SK-N-SH treated with all-trans-retinoic acid at 6 μM for 48 hours (cell line): ENCODE data around the gene ARMH4.

Experiments used
- ARNTL ChIP-seq: fragments of 450-650 bp; formaldehyde crosslinking; IDR thresholded peaks from 2 replicates; pipeline ENCODE4 v1.5.0; 2020; ENCODE audit warnings: low read depth, mild to moderate bottlenecking, moderate library complexity, borderline replicate concordance
- ESRRG ChIP-seq: fragments of 250-450 bp; sonication (Bioruptor Pico); IDR thresholded peaks from 2 replicates; pipeline ENCODE4 v1.6.1; 2021; ENCODE audit warnings: mild to moderate bottlenecking
- GLIS3 ChIP-seq: fragments of 250-450 bp; sonication (Bioruptor Pico); IDR thresholded peaks from 2 replicates; pipeline ENCODE4 v1.5.0; 2020; ENCODE audit warnings: mild to moderate bottlenecking, moderate library complexity
- ISL1 ChIP-seq: fragments of 250-450 bp; sonication (Bioruptor Pico); IDR thresholded peaks from 2 replicates; pipeline ENCODE4 v2.1.2; 2022; ENCODE audit warnings: mild to moderate bottlenecking, moderate library complexity
- PPARA ChIP-seq: fragments of 250-450 bp; sonication (Bioruptor Pico); IDR thresholded peaks from 2 replicates; pipeline ENCODE4 v1.5.0; 2020; ENCODE audit warnings: mild to moderate bottlenecking, borderline replicate concordance
- RARB ChIP-seq: fragments of 250-450 bp; sonication (Bioruptor Pico); IDR thresholded peaks from 2 replicates; pipeline ENCODE4 v1.8.0; 2021; ENCODE audit warnings: mild to moderate bottlenecking, moderate library complexity
- ZC3H10 ChIP-seq: fragments of 250-450 bp; sonication (Bioruptor Pico); IDR thresholded peaks from 2 replicates; pipeline ENCODE4 v1.5.1; 2021; ENCODE audit warnings: mild to moderate bottlenecking, moderate library complexity
- ZFP30 ChIP-seq: fragments of 450-650 bp; formaldehyde crosslinking; IDR thresholded peaks from 2 replicates; pipeline ENCODE4 v1.5.0; 2022; ENCODE audit warnings: mild to moderate bottlenecking, moderate library complexity
- ZNF565 ChIP-seq: fragments of 450-650 bp; formaldehyde crosslinking; conservative IDR thresholded peaks from 2 replicates; pipeline ENCODE4 v1.5.0; 2020; ENCODE audit warnings: low read depth, mild to moderate bottlenecking, moderate library complexity
- TF ChIP-seq, protein P1 (sequence below): fragments of 250-450 bp; sonication (Bioruptor Pico); IDR thresholded peaks from 2 replicates; pipeline ENCODE4 v1.5.1; 2020; ENCODE audit warnings: low read depth, mild to moderate bottlenecking, moderate library complexity
- TF ChIP-seq, protein P2 (sequence below): fragments of 250-450 bp; sonication (Bioruptor Pico); IDR thresholded peaks from 2 replicates; pipeline ENCODE4 v1.8.0; 2021; ENCODE audit warnings: low read depth, mild to moderate bottlenecking, moderate library complexity, borderline replicate concordance

DNA sequence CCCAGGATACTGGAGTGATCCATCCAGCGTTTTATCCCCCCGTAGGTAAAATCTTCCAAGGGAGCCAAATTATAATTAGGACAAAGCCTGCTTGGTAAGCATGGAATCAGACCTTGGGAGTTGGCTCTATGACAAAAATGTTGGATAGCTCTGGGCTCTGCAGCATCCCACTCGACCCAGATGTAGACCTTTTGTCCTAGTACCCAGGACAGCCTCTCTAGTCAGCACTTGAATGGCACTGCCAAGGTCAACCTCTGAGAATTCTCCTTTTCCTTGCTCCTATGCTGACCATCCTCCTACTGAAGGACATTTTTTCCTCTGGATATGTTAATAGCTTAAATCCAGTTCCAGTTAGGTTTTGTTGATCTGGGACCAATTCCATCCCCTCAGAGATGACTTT lies 181.4 kb downstream of the ARMH4 start:
- TF ChIP-seq RARB (CRISPR knock-in tag) = no peak
- no peak for TF ChIP-seq GLIS3 (CRISPR knock-in tag)
- no peak for TF ChIP-seq ESRRG
- TF ChIP-seq, protein P1, sequence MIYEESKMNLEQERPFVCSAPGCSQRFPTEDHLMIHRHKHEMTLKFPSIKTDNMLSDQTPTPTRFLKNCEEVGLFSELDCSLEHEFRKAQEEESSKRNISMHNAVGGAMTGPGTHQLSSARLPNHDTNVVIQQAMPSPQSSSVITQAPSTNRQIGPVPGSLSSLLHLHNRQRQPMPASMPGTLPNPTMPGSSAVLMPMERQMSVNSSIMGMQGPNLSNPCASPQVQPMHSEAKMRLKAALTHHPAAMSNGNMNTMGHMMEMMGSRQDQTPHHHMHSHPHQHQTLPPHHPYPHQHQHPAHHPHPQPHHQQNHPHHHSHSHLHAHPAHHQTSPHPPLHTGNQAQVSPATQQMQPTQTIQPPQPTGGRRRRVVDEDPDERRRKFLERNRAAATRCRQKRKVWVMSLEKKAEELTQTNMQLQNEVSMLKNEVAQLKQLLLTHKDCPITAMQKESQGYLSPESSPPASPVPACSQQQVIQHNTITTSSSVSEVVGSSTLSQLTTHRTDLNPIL = no peak
- TF ChIP-seq PPARA (CRISPR knock-in tag) = no peak
- no peak for TF ChIP-seq ISL1 (CRISPR knock-in tag)
- no peak for TF ChIP-seq ZC3H10 (CRISPR knock-in tag)
- TF ChIP-seq, protein P2, sequence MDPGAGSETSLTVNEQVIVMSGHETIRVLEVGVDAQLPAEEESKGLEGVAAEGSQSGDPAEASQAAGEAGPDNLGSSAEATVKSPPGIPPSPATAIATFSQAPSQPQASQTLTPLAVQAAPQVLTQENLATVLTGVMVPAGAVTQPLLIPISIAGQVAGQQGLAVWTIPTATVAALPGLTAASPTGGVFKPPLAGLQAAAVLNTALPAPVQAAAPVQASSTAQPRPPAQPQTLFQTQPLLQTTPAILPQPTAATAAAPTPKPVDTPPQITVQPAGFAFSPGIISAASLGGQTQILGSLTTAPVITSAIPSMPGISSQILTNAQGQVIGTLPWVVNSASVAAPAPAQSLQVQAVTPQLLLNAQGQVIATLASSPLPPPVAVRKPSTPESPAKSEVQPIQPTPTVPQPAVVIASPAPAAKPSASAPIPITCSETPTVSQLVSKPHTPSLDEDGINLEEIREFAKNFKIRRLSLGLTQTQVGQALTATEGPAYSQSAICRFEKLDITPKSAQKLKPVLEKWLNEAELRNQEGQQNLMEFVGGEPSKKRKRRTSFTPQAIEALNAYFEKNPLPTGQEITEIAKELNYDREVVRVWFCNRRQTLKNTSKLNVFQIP (CRISPR knock-in tag) = no peak
- no peak for TF ChIP-seq ZNF565 (CRISPR knock-in tag)
- TF ChIP-seq ZFP30 (CRISPR knock-in tag) = no peak
- no peak for TF ChIP-seq ARNTL (CRISPR knock-in tag)
